Measurements from ENCODE around the gene FHL3. TPM values are rescaled to one million over a fixed set of nuclear protein-coding genes. Genes with fewer than 3 reads are reported as not detected.

FHL3 gene
- total and polyA plus RNA-seq, 11 donors, result 4.6 to 27.0 (median 11.8) TPM

DNA sequence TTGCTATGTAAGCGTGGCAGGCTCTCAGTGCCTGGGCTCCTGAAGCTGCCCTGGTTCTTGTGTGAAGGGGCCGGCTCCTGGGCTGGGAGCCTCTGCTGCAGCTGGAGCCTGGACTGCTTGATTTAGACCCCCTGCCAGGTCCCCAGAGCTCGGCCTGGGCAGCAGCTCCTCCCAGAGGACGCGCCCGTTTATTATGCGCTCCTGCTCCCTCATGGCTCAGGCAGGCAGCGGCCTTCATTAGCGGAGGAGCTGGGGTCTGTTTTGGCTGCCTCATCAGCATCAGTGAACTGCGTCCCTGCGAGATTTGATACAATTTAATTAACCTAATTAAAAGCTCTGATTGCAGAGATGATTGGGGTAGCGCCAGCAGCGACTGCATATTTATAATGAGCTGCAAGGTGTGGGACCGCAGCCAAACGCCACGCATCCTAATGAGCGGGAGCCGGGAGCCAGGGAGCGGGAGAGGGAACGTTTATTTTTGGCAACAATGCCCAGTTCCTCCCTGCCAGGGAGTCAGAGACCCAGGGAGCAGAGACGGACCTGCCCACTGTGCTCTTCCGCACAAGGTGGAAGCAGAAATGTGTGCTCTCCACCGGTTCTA is 23.9 kb upstream of the FHL3 start:
- DNase-seq, result peak in 2 of 5 donors; percentile 44 to 59
- Histone ChIP-seq H3K9me3 (no peaks in the 10 kb centered on the region), H3K27ac (peak overlapping the region in 10 of 12 donors; percentile 2 to 73 (median 56)), H3K27me3 (no peaks in the 10 kb centered on the region), H3K4me1 (peaks cover 0 to 37% (median 21%) of the 10 kb centered on the region in 12 donors), H3K4me3 (no peak overlapping the region), H3K36me3 (peaks cover 0 to 28% (median 20%) of the 10 kb centered on the region in 9 donors)
- peak; percentile 25 to 57 (median 44) for ATAC-seq
- TF ChIP-seq, protein P1, sequence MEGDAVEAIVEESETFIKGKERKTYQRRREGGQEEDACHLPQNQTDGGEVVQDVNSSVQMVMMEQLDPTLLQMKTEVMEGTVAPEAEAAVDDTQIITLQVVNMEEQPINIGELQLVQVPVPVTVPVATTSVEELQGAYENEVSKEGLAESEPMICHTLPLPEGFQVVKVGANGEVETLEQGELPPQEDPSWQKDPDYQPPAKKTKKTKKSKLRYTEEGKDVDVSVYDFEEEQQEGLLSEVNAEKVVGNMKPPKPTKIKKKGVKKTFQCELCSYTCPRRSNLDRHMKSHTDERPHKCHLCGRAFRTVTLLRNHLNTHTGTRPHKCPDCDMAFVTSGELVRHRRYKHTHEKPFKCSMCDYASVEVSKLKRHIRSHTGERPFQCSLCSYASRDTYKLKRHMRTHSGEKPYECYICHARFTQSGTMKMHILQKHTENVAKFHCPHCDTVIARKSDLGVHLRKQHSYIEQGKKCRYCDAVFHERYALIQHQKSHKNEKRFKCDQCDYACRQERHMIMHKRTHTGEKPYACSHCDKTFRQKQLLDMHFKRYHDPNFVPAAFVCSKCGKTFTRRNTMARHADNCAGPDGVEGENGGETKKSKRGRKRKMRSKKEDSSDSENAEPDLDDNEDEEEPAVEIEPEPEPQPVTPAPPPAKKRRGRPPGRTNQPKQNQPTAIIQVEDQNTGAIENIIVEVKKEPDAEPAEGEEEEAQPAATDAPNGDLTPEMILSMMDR (IDR thresholded peaks at IDR 0.05), result peak in 1 of 12 donors; percentile 8
- TF ChIP-seq POLR2A (IDR thresholded peaks at IDR 0.05), result no peak
- WGBS, 4 donors, result 13 to 27% (median 21%) methylated on average over 18 to 23 of the region's 23 CpGs
- intact Hi-C loops (cut with DNase I), result loop anchor here in 8 of 10 donors (1.0 to 10.0 kb wide), 7 partner anchors 39 to 808 kb away; partner anchors contain the start of gene SF3A3 (in 1 of the 8)

DNA sequence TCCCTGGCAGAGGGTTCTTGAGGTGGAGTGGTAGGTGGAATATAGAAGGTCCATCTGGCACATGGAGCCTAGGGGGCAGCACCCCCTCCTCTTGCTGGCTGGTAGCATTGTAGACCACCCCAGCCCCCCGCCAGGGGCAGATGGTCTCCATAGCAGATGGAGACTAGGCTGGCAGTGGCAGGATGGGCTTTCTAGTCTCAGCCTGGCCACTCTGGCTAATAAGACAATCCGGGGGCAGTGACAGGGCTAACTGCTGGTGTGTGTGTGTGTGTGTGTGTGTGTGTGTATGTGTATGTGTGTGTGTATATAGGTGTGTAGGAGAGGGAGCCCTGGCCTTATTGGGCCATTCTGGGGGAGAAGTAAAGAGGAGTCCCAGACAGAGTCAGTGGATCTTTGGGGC is 23.4 kb upstream of the FHL3 start:
- Histone ChIP-seq H3K27ac (no peak overlapping the region), H3K9me3 (no peaks in the 10 kb centered on the region), H3K4me1 (peaks cover 0 to 37% (median 21%) of the 10 kb centered on the region in 12 donors), H3K27me3 (no peaks in the 10 kb centered on the region), H3K36me3 (peaks cover 0 to 33% (median 25%) of the 10 kb centered on the region in 9 donors), H3K4me3 (no peak overlapping the region)
- no peak for ATAC-seq
- intact Hi-C loops (cut with DNase I), result loop anchor here in 8 of 10 donors (1.0 to 10.0 kb wide), 7 partner anchors 38 to 809 kb away; partner anchors contain the start of gene SF3A3 (in 1 of the 8)
- no peak for DNase-seq
- 73 to 79% (median 75%) methylated on average over 2 of the region's 2 CpGs for WGBS, 4 donors
- TF ChIP-seq, protein P1 (IDR thresholded peaks at IDR 0.05), result peak in 1 of 12 donors; percentile 4
- TF ChIP-seq POLR2A (IDR thresholded peaks at IDR 0.05), result no peak

DNA sequence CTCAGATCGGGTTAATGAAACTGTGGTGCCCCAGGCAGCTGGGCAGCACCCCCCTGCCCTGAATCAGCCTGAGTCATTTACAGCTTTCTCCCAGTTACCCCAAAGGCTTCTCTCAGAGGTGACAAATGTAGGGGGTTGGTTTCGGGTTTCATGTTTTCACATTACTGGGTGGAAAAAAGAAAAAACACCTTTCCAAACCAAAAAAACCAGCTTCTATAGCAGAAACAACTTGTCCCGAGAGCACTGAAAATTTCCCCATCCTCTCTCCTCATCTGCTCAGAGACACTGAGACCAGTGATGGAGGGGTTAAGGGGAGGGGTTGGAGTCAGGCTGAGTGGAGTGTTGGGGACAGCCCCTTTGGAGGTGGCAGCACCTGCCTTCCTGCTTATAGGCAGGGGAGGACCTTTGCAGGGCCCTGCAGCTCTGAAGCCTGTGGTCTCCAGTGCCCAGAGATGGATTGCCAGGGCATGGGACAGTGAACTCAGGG is 22.8 kb upstream of the FHL3 start:
- H3K4me3 ChIP-seq, result no peak overlapping the region
- WGBS, 4 donors, result 76 to 83% (median 80%) methylated on average over 3 of the region's 3 CpGs
- DNase-seq, result no peak
- H3K36me3 ChIP-seq, result peaks cover 0 to 38% (median 31%) of the 10 kb centered on the region in 9 donors
- H3K27ac ChIP-seq, result no peak overlapping the region
- no peaks in the 10 kb centered on the region for H3K27me3 ChIP-seq
- H3K4me1 ChIP-seq, result peaks cover 0 to 37% (median 21%) of the 10 kb centered on the region in 12 donors
- no peaks in the 10 kb centered on the region for H3K9me3 ChIP-seq
- ATAC-seq, result no peak
- no peak for TF ChIP-seq POLR2A (IDR thresholded peaks at IDR 0.05)
- TF ChIP-seq, protein P1 (IDR thresholded peaks at IDR 0.05), result no peak
- intact Hi-C loops (cut with DNase I), result loop anchor here in 8 of 10 donors (5.0 to 10.0 kb wide), 6 partner anchors 557 to 809 kb away; no protein-coding TSS in a partner anchor

All from heart left ventricle (tissue), 16 donors.